Vagina (tissue), 2 donors: ENCODE results near the gene AMFR.

Source experiments
- POLR2A ChIP-seq, 2 donors: fragments of 450-650 bp; IDR thresholded peaks; one replicate each; pipeline ENCODE4 v1.6.1; 2017; ENCODE audit warnings: antibody characterized with exemption in 2 of 2, mild to moderate bottlenecking in 2 of 2, moderate library complexity in 2 of 2
- POLR2AphosphoS5 ChIP-seq, 2 donors: sonication (generic); formaldehyde crosslinking; IDR thresholded peaks; one replicate each; pipeline ENCODE4 v1.9.0; 2017; ENCODE audit warnings: antibody characterized with exemption in 2 of 2, mild to moderate bottlenecking in 2 of 2, low read depth in 1 of 2; ENCODE audit not compliant: insufficient read depth in 1 of 2
- TF ChIP-seq, protein P1 (sequence below), 3 experiments: fragments of 450-650 bp in 2 of 3; fragments of 200-600 bp in 1 of 3; sonication (generic) in 1 of 3; IDR thresholded peaks; one replicate each; pipeline ENCODE4 v1.5.1; 2017 to 2019; ENCODE audit warnings: antibody characterized with exemption in 3 of 3, mild to moderate bottlenecking in 2 of 3, moderate library complexity in 2 of 3

DNA sequence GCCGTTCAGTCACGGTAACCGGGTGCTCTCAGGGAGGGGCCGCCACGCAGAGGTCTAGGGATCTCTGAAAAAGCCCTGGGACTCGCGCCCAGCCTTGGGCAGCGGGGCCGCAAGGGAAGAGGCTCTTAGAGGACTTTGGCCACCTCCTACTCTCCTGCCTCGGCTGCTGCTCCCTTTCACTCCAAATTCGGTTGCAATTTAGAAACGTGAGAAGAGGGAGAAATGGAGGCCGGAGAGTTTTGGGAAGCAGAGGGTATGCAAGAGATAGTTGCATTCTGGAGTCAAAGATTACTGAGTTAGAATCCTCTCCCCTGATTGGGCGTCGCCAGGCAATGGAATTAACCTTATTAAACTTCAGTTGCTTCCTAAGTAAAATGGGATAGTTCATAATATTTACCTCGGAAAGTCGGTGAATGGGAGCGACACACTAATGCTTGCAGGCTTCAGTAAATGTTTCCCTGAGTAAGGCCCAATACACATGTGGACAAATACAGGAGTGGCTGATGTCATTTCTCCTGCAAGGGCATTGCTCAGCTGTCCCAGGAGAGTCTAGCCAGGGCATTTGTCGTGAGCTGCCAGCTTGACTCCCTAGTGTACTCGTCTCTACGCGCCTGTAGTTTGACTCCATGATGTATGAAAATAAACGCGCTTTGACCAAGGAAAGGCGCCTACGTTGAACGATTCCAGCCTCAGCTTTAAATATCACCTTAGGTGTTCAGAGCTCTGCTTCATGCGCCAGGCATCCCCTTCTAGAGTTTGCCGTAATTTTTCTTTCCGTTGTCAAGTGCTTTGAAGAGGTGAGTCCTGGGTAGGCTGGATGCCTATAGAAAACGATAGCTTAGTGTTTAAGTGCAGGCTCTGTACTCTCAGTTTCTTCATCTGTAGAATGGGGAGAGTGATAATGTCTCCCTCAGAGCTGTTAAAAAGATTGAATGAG, 26.7 kb upstream of the AMFR start:
- TF ChIP-seq POLR2A (IDR thresholded peaks at IDR 0.05): no peak
- TF ChIP-seq, protein P1, sequence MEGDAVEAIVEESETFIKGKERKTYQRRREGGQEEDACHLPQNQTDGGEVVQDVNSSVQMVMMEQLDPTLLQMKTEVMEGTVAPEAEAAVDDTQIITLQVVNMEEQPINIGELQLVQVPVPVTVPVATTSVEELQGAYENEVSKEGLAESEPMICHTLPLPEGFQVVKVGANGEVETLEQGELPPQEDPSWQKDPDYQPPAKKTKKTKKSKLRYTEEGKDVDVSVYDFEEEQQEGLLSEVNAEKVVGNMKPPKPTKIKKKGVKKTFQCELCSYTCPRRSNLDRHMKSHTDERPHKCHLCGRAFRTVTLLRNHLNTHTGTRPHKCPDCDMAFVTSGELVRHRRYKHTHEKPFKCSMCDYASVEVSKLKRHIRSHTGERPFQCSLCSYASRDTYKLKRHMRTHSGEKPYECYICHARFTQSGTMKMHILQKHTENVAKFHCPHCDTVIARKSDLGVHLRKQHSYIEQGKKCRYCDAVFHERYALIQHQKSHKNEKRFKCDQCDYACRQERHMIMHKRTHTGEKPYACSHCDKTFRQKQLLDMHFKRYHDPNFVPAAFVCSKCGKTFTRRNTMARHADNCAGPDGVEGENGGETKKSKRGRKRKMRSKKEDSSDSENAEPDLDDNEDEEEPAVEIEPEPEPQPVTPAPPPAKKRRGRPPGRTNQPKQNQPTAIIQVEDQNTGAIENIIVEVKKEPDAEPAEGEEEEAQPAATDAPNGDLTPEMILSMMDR (IDR thresholded peaks at IDR 0.05): no peak
- TF ChIP-seq POLR2AphosphoS5 (IDR thresholded peaks at IDR 0.05; ENCODE audit: insufficient read depth in 1 of 2, low read depth in 1 of 2): no peak
